GM19351 (cell line): ENCODE data around the gene CDC42SE1.

ENCODE experiments used
- ATAC-seq: cut with Tn5 transposase; IDR thresholded peaks from one replicate; pipeline ENCODE4 v1.9.1; 2021; ENCODE audit warnings: mild to moderate bottlenecking, moderate library complexity; ENCODE audit not compliant: unreplicated experiment

The CDC42SE1 gene

GRCh38 chr1:151009674-151010345, 49.6 kb downstream of the CDC42SE1 start:
- ATAC-seq, result no peak

GRCh38 chr1:151009206-151009587, 50.2 kb downstream of the CDC42SE1 start:
- ATAC-seq, result no peak

DNA sequence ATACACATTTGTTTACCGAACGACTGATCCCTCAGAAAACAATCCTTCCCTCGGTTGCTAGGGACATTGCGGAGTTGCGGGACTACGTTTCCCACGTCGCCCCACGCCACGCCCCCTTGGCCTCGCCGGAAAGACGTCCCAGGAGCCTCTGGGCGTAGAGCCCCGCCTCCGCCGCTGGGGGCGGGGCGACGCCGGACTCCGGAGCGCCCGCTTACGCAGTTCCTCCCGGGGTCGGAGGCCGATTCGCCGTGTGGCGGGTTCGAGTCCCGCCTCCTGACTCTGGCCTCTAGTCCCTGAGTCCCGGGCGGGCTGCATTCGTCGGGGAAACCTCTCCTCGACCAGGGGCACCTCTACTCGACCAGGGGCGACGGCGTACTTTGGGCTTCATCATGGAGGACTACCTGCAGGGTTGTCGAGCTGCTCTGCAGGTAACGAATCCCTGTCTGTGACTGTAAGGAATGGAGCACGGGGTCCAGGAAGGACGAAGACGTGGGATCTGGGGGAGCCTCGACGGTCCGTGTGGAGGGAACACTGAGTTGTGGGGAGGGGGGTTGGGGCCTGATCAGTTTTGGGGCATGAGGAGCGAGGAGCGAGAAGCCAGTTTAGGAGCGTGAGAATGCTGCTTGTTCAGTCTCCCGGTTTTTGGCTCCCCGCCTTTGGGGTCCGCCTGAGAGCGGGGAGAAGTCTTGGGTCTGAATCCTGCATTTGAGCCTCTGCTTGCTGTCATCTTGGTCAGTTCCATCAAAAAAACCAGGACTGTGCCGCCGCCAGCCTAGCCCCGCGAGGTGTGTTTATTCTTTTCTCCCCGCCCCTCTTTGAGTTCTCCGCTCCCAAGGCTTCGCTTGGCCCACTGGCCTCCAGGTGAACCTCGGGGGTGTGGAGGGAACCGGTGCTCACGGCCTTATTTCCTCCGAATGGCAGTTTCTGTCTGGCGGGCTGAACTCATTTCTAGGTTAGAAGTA, 50.9 kb downstream of the CDC42SE1 start, which contains the start of gene PRUNE1:
PRUNE1 (plus strand) TSS at position 206 of the 962 bp plus-strand sequence; CDS start at position 390, 184 bp downstream.
- ATAC-seq, result peak; percentile 63

DNA sequence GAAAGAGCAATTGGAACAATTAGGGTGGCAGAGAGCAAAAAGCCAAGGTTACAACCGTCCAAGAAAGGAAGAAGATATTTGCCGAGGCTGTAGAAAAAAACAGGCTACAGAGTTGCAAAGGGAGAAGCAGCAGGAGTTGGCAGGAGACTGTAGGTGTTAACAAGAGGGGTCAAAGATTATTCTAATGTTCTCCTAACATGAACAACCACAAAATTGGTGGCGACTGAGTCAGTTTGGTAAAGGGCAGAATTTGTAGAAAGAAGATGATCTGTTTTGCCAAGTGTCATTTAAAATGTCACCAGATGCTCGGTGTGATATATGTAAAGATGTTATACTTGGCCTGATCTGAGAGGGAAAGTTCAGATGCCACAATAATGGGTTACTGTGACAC, 51.6 kb downstream of the CDC42SE1 start:
- no peak for ATAC-seq

DNA sequence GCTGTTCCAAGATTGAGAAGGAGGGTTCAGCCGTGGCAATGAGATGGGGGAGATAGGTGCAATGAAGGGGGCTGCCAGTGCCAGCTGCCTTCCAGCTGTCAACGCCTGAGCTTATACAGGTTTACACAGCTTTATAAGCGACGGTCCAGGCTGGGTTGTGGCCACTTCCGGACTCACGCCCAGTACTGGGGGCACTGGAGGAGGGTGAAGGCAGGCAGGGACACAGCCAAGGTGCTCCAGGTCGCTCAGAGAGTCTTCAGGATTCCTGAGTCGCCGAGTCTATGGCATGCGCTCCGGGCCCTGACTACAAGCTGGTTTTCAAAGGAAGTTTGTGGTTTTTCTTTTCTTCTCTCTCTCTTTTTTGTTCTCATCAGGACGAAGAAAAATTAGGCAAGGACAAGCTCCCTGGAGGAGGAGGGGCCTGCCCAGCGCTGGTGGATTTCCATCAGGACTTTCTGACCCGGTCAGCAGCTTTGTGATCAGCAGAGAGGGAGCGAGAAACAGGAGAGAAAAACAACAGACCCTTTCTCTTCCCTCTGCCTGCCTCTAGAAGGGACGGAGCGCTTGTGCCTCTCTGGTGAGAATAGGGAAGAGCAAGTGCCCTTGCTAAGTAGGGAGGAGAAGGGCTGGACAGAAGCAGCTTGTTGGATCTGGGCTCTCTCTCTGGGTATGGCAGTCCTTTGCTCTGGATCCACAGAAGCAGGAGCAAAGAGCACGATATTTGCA, 52.9 kb downstream of the CDC42SE1 start, which contains the start of gene MINDY1:
MINDY1 (minus strand) TSS at position 576 of the 726 bp plus-strand sequence. CDS start 4,285 bp downstream, outside the sequence.
- ATAC-seq, result no peak

DNA sequence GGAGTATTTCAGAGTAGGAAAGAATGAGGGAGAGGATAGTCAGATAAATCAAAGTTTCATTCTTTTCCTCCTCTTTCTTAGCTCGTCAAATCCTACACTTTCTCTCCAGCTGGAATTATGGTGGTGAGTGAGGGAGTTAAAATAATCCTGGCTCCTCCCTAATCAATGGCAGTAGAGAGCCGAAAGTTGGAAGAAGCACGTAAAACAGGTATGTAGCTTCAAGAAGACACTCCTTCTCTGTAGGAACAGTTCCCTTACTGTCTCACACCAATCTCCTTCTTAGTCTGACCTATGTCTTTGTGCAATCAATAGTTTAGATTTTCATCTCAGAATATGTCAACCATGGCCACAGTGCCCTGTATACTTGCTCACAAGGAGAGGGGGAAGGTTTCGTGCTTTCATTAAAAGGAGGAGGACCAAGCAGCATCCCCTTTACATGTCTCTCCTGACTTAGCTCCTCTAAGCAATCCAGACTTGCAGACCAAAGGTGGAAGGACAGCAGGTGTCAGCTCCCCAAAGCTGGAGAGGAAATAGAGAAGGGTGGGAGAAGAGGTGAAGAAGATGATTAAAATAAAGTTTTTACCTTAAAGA, 53.6 kb downstream of the CDC42SE1 start:
- no peak for ATAC-seq

- ATAC-seq, result no peak
Measured at GRCh38 chr1:151003180-151003579, 56.2 kb downstream of the CDC42SE1 start.

DNA sequence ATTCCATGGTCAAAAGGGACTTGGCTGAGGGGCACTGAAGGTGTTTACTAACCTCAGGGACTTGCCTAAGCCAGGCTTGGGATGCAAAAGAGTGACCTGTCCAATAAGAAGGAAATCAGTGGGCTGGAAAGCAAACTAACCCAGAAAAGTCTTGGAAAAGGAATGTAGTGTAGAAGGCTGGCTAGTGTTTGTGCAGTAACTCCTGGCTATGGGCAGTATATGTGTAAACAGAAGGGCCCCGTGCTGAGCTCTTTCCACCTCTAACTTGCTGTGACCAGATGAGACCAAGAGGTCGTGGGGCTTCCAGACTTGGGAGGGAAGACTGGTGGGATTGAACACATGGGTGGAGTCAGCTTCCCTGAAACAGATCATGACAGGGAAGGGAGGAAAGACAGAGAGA, 56.8 kb downstream of the CDC42SE1 start:
- ATAC-seq, result no peak

DNA sequence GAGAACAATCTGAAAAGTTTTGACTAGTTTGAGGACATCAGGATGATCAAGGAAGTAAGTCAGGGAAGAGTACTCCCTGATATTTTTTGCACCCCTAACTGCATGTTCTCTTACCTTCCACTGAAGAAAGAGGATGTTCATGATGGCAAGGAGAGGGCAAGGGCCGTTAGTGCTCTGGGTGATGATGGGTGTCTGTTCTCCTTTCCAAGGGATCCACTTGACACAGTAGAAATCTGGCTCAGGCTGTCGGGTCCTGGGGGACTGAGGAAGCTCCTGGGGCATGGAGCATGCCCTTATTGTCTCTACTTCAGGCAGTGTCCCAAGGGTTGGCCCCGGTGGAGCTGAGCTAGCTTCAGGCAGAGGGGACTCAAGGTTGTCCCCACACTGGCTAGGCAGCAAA, 57.4 kb downstream of the CDC42SE1 start:
- no peak for ATAC-seq

DNA sequence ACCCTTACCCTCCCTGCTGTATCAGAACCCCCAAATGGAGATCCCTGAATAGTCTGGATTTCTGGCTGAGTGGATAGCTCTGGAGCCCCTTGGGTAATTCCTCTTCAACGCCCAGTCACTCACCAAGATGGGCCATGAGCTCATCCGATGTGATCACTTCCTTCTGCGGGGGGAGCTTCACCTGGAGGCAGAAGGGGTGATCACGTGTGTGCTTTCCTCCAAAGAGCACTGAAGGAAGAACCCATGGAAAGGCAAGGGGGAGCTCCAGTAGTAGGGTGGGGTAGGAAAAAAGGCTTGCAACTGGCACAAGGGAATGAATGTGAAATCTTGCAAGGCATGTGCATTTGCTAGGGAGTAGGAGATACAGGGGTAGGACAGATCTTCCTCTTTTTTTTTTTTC, 57.8 kb downstream of the CDC42SE1 start:
- no peak for ATAC-seq
